ENCODE measurements around the gene PLXNA1.
A peak's percentile ranks its signal among the peaks of the same experiment; 100 is the strongest.

GRCh38 chr3:126971891-126972351 is 11.0 kb upstream of the PLXNA1 start:
- no peak for TF ChIP-seq CTCF (IDR thresholded peaks at IDR 0.05; ENCODE audit: low read depth, low read length, missing input control)
- no peak for TF ChIP-seq MAX (IDR thresholded peaks at IDR 0.05)
- no peak for TF ChIP-seq GABPA (IDR thresholded peaks at IDR 0.05 in 1 of 2, conservative IDR thresholded peaks at IDR 0.05 in 1 of 2)
- TF ChIP-seq JUND (IDR thresholded peaks at IDR 0.05), result no peak
- no peak for TF ChIP-seq HNF4G (IDR thresholded peaks at IDR 0.05)
- no peak for TF ChIP-seq ATF3 (IDR thresholded peaks at IDR 0.05)
- peak; percentile 40 to 42 for TF ChIP-seq RXRA (IDR thresholded peaks at IDR 0.05)
- TF ChIP-seq EGR1 (IDR thresholded peaks at IDR 0.05; ENCODE audit: low read depth in 2 of 2), result no peak
- no peak for TF ChIP-seq RAD21 (IDR thresholded peaks at IDR 0.05)
- TF ChIP-seq REST (IDR thresholded peaks at IDR 0.05), result no peak
